HEK293T (cell line): Measurements from ENCODE around the gene MATN4.

Experiments
- CTCF ChIA-PET: fragments of 350-600 bp; formaldehyde crosslinking; extraction: SDS; loops from one replicate; lab custom pipeline; 2021; ENCODE audit warnings: antibody characterized with exemption, inconsistent platforms; lab: Yijun Ruan, JAX
- POLR2A ChIA-PET: fragments of 350-600 bp; formaldehyde crosslinking; extraction: SDS; loops from one replicate; lab custom pipeline; 2020; ENCODE audit warnings: antibody characterized with exemption, inconsistent platforms; lab: Yijun Ruan, JAX
- DNase-seq: peaks from one replicate; pipeline ENCODE4 v3.0.0; 2012; ENCODE audit warnings: mixed read lengths; ENCODE audit errors: extremely low spot score
- ARNT ChIP-seq: fragments of 450-650 bp; IDR thresholded peaks from 2 replicates; pipeline ENCODE4 v1.6.1; 2017; ENCODE audit warnings: mild to moderate bottlenecking
- BHLHE40 ChIP-seq: fragments of 450-650 bp; IDR thresholded peaks from 2 replicates; pipeline ENCODE4 v1.6.1; 2016; ENCODE audit warnings: mild to moderate bottlenecking, moderate library complexity, borderline replicate concordance
- CTBP1 ChIP-seq: fragments of 450-650 bp; IDR thresholded peaks from 2 replicates; pipeline ENCODE4 v1.6.1; 2016; ENCODE audit warnings: borderline replicate concordance
- ELF4 ChIP-seq: fragments of 450-650 bp; IDR thresholded peaks from 2 replicates; pipeline ENCODE4 v1.6.1; 2017; ENCODE audit warnings: antibody characterized with exemption
- FOXA1 ChIP-seq: fragments of 450-650 bp; IDR thresholded peaks from 2 replicates; pipeline ENCODE4 v1.6.1; 2016; ENCODE audit warnings: mild to moderate bottlenecking
- FOXK2 ChIP-seq: fragments of 450-650 bp; IDR thresholded peaks from 2 replicates; pipeline ENCODE4 v1.6.1; 2016; ENCODE audit warnings: mild to moderate bottlenecking
- FOXM1 ChIP-seq: fragments of 450-650 bp; IDR thresholded peaks from 2 replicates; pipeline ENCODE4 v1.6.1; 2017; ENCODE audit warnings: mild to moderate bottlenecking, borderline replicate concordance
- HDGF ChIP-seq: fragments of 450-650 bp; IDR thresholded peaks from 2 replicates; pipeline ENCODE4 v1.6.1; 2017; ENCODE audit warnings: antibody characterized with exemption, borderline replicate concordance
- L3MBTL2 ChIP-seq: fragments of 450-650 bp; conservative IDR thresholded peaks from 2 replicates; pipeline ENCODE4 v1.6.1; 2016; ENCODE audit warnings: mild to moderate bottlenecking
- LEF1 ChIP-seq: fragments of 450-650 bp; IDR thresholded peaks from 2 replicates; pipeline ENCODE4 v1.6.1; 2017; ENCODE audit warnings: mild to moderate bottlenecking, borderline replicate concordance
- NFRKB ChIP-seq: fragments of 450-650 bp; IDR thresholded peaks from 2 replicates; pipeline ENCODE4 v1.6.1; 2016; ENCODE audit warnings: mild to moderate bottlenecking, moderate library complexity
- SP1 ChIP-seq: fragments of 450-650 bp; IDR thresholded peaks from 2 replicates; pipeline ENCODE4 v1.6.1; 2017
- SUZ12 ChIP-seq: fragments of 450-650 bp; IDR thresholded peaks from 2 replicates; pipeline ENCODE4 v1.6.1; 2016; ENCODE audit warnings: mild to moderate bottlenecking
- TARDBP ChIP-seq: fragments of 450-650 bp; IDR thresholded peaks from 2 replicates; pipeline ENCODE4 v1.6.1; 2016
- ZNF384 ChIP-seq: fragments of 450-650 bp; IDR thresholded peaks from 2 replicates; pipeline ENCODE4 v1.6.1; 2016
- TF ChIP-seq, protein P1 (sequence below): fragments of 450-650 bp; IDR thresholded peaks from 2 replicates; pipeline ENCODE4 v1.6.1; 2016

Gene MATN4

GRCh38 chr20:45347936-45348778, 40.1 kb upstream of the MATN4 start, which contains the start of gene SDC4:
TSS of gene SDC4 (minus strand) at chr20:45348424. CDS start at chr20:45348384, 40 bp downstream.
- peak; percentile 54; the same call in 1 of the 2 replicates for TF ChIP-seq L3MBTL2
- no peak for TF ChIP-seq HDGF
- no peak for TF ChIP-seq LEF1
- DNase-seq, result peak; percentile 69
- CTCF ChIA-PET, result interaction anchor here (0.9 to 1.0 kb wide), 3 partner anchors 21 to 105 kb away, joined by 3 read pairs; no protein-coding TSS in a partner anchor
- POLR2A ChIA-PET, result interaction anchor here (0.8 to 3.2 kb wide), 4 partner anchors 11 to 68 kb away, joined by 3 to 16 read pairs (median 4); partner anchors contain the start of genes PIGT and SYS1

- TF ChIP-seq NFRKB (no peak), ZNF384 (no peak), ELF4 (no peak)
- POLR2A ChIA-PET, result interaction anchor here (0.7 to 3.2 kb wide), 6 partner anchors 10 to 68 kb away, joined by 3 to 16 read pairs (median 4); partner anchors contain the start of genes PIGT and SYS1
- no peak for DNase-seq
Measured at GRCh38 chr20:45347297-45347935, 39.3 kb upstream of the MATN4 start.

GRCh38 chr20:45346851-45347250, 38.8 kb upstream of the MATN4 start:
- no peak for DNase-seq
- POLR2A ChIA-PET, result interaction anchor here (0.7 to 3.2 kb wide), 5 partner anchors 11 to 69 kb away, joined by 3 to 16 read pairs (median 4); partner anchors contain the start of genes PIGT and SYS1
- TF ChIP-seq TARDBP, result no peak
- TF ChIP-seq, protein P1, sequence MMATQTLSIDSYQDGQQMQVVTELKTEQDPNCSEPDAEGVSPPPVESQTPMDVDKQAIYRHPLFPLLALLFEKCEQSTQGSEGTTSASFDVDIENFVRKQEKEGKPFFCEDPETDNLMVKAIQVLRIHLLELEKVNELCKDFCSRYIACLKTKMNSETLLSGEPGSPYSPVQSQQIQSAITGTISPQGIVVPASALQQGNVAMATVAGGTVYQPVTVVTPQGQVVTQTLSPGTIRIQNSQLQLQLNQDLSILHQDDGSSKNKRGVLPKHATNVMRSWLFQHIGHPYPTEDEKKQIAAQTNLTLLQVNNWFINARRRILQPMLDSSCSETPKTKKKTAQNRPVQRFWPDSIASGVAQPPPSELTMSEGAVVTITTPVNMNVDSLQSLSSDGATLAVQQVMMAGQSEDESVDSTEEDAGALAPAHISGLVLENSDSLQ, result no peak
- no peak for TF ChIP-seq SUZ12
- TF ChIP-seq SP1, result no peak
- no peak for TF ChIP-seq HDGF
- TF ChIP-seq ELF4, result no peak
- no peak for TF ChIP-seq CTBP1
- TF ChIP-seq FOXK2, result no peak
- CTCF ChIA-PET, result interaction anchor here (0.7 kb wide), 1 partner anchor 26 kb away, joined by 3 read pairs; no protein-coding TSS in a partner anchor

More at GRCh38 chr20:45347297-45347935, 39.3 kb upstream of the MATN4 start:
- CTCF ChIA-PET, result interaction anchor here (0.7 to 1.0 kb wide), 2 partner anchors 27 to 106 kb away, joined by 3 read pairs; no protein-coding TSS in a partner anchor

DNA sequence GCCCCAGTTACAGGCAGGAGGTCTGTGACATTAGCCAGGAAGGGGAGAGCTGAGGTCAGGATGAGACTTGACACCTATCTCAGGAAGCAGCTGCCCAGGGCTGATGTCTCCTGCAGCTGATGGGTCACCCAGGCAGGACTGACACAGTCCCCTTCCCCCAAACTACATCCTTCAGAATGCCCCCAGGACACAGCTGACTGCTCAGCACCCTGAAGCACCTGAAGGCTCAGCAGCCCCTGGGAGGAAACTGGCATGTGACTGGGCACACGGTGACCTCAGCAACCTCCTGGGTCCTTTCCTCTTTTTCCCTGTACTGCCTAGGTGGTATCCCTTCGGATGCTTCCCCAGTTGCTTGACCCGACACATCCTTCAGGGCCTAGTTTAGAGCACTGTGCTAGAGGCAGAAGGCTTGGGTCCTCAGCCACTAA, 38.2 kb upstream of the MATN4 start:
- TF ChIP-seq TARDBP (no peak), CTBP1 (no peak), FOXK2 (no peak), FOXA1 (no peak), HDGF (no peak)
- TF ChIP-seq, protein P1, result no peak
- CTCF ChIA-PET, result no interaction called here
- POLR2A ChIA-PET, result no interaction called here
- no peak for DNase-seq

DNA sequence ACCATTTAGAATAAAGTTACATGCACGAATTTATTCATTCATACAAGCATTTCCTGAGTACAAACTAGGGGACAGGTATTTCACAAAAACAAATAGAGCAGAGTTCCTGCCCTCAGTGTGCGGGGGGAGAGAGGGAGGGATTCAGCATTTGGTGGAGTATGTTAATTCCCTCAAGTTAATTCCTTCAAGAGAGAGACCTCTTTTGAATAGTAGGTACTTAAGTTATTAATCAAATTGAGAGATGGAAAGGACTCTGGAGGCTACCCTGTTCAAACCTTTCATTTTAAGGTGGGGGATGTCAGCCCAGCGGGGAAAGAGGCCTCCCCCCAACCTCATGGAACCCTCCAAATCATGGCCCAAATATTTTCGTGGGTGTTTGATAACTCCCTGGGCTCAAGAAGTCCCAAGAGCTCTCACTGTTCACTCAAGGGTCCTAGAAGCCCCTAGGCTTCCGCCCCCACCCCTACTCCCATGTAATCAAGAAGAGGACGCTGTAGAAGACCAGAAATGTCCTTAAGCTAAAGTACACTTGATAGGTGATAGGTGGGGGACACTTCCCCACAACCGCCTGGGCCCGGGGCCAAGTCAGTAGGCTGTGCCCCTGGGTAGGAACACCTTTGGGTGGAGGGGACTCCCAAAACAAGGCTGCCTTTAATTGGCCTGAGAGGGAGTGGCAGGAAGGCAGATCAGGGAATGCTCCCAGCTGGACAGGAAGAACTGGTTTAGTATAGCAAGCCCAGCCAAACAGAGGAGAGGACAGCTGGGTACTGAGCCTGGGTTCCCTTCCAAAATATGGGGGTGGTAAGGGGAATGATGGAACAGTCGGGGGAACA, 37.2 kb upstream of the MATN4 start:
- ChIA-PET POLR2A (interaction anchor here (0.6 kb wide), 1 partner anchor 10 kb away, joined by 3 read pairs; no protein-coding TSS in a partner anchor), CTCF (interaction anchor here (0.6 kb wide), 1 partner anchor 732 kb away, joined by 3 read pairs; no protein-coding TSS in a partner anchor)
- TF ChIP-seq ZNF384, result no peak
- no peak for TF ChIP-seq TARDBP
- TF ChIP-seq ELF4, result no peak
- no peak for TF ChIP-seq LEF1
- no peak for TF ChIP-seq CTBP1
- no peak for TF ChIP-seq NFRKB
- no peak for TF ChIP-seq FOXK2
- no peak for TF ChIP-seq SP1
- no peak for TF ChIP-seq BHLHE40
- TF ChIP-seq L3MBTL2, result no peak
- no peak for TF ChIP-seq SUZ12
- TF ChIP-seq, protein P1, result no peak
- no peak for TF ChIP-seq HDGF
- no peak for TF ChIP-seq FOXM1
- TF ChIP-seq FOXA1, result no peak
- no peak for TF ChIP-seq ARNT
- no peak for DNase-seq
